WTC11 (cell line): ENCODE data around the gene ELANE. TPM values are rescaled to one million over a fixed set of nuclear protein-coding genes. Genes with fewer than 3 reads are reported as not detected.
"Not testable (repeated sequence)": the region's sequence is repeated elsewhere in the genome, so short reads cannot be mapped to it uniquely, and the experiment has no call there.

Experiments used
- ATAC-seq: fragments of 200-7000 bp; cut with Tn5 transposase; 2 replicates; pipeline ENCODE4 v1.10.0; 2021; ENCODE audit warnings: mild to moderate bottlenecking, moderate library complexity
- CTCF ChIA-PET: fragments of 300-600 bp; sonication (Branson Sonifier 250); formaldehyde crosslinking; loops from one replicate; lab custom pipeline; 2021; ENCODE audit warnings: antibody characterized with exemption; lab: Charles Lee
- POLR2A ChIA-PET: fragments of 350-600 bp; sonication (Branson Sonifier 250); formaldehyde crosslinking; loops from one replicate; lab custom pipeline; 2021; ENCODE audit warnings: antibody characterized with exemption; lab: Charles Lee
- DNase-seq: peaks from one replicate; pipeline ENCODE4 v3.0.0; 2021; ENCODE audit warnings: low spot score
- H3K27ac Mint-ChIP-seq: 2 replicates; pipeline ENCODE4 v1.8.0; 2021; ENCODE audit warnings: mixed read lengths
- H3K27me3 Mint-ChIP-seq: 2 replicates; pipeline ENCODE4 v1.8.0; 2021; ENCODE audit warnings: low read depth, mild to moderate bottlenecking, moderate library complexity, mixed read lengths
- H3K36me3 Mint-ChIP-seq: 2 replicates; pipeline ENCODE4 v1.8.0; 2021; ENCODE audit warnings: mixed read lengths
- H3K4me1 Mint-ChIP-seq: 2 replicates; pipeline ENCODE4 v1.8.0; 2022; ENCODE audit warnings: mixed read lengths
- H3K4me3 Mint-ChIP-seq: 2 replicates; pipeline ENCODE4 v1.8.0; 2021; ENCODE audit warnings: mild to moderate bottlenecking, moderate library complexity, mixed read lengths
- H3K9me3 Mint-ChIP-seq: 2 replicates; pipeline ENCODE4 v1.8.0; 2021; ENCODE audit warnings: mixed read lengths
- ATF3 ChIP-seq: sonication (generic); formaldehyde crosslinking; conservative IDR thresholded peaks from 2 replicates; pipeline ENCODE4 v1.8.1; 2022; ENCODE audit warnings: mild to moderate bottlenecking, missing genetic modification reagents
- ERG ChIP-seq: fragments of 250-450 bp; sonication (Bioruptor Pico); IDR thresholded peaks from 2 replicates; pipeline ENCODE4 v1.8.0; 2021; ENCODE audit warnings: mild to moderate bottlenecking
- FOXJ3 ChIP-seq: sonication (generic); formaldehyde crosslinking; IDR thresholded peaks from 2 replicates; pipeline ENCODE4 v1.9.0; 2021; ENCODE audit warnings: missing genetic modification reagents, mild to moderate bottlenecking, borderline replicate concordance
- FOXK1 ChIP-seq: sonication (generic); formaldehyde crosslinking; IDR thresholded peaks from 2 replicates; pipeline ENCODE4 v1.8.0; 2022; ENCODE audit warnings: mild to moderate bottlenecking, moderate library complexity, missing genetic modification reagents
- FOXP4 ChIP-seq: sonication (generic); formaldehyde crosslinking; IDR thresholded peaks from 2 replicates; pipeline ENCODE4 v1.8.0; 2022; ENCODE audit warnings: mild to moderate bottlenecking, missing genetic modification reagents
- GRHL2 ChIP-seq: fragments of 250-450 bp; sonication (Bioruptor Pico); IDR thresholded peaks from 2 replicates; pipeline ENCODE4 v1.8.0; 2022; ENCODE audit warnings: mild to moderate bottlenecking, moderate library complexity; ENCODE audit not compliant: insufficient replicate concordance, severe bottlenecking
- IRF2 ChIP-seq: sonication (generic); formaldehyde crosslinking; IDR thresholded peaks from 2 replicates; pipeline ENCODE4 v1.8.0; 2022; ENCODE audit warnings: low read depth, missing genetic modification reagents, borderline replicate concordance
- MLX ChIP-seq: sonication (generic); formaldehyde crosslinking; IDR thresholded peaks from 2 replicates; pipeline ENCODE4 v1.8.1; 2023; ENCODE audit warnings: mild to moderate bottlenecking, missing genetic modification reagents, moderate library complexity
- PRRX2 ChIP-seq: fragments of 250-450 bp; sonication (Bioruptor Pico); IDR thresholded peaks from 2 replicates; pipeline ENCODE4 v1.8.0; 2021; ENCODE audit warnings: mild to moderate bottlenecking
- TCF7 ChIP-seq: sonication (generic); formaldehyde crosslinking; IDR thresholded peaks from 2 replicates; pipeline ENCODE4 v1.8.0; 2022; ENCODE audit warnings: mild to moderate bottlenecking, low read depth, missing genetic modification reagents, moderate library complexity
- ZNF263 ChIP-seq: sonication (generic); formaldehyde crosslinking; IDR thresholded peaks from 2 replicates; pipeline ENCODE4 v1.8.1; 2022; ENCODE audit warnings: low read depth, mild to moderate bottlenecking, moderate library complexity, missing genetic modification reagents
- ZNF317 ChIP-seq: sonication (generic); formaldehyde crosslinking; IDR thresholded peaks from 2 replicates; pipeline ENCODE4 v1.8.1; 2023; ENCODE audit warnings: low read depth, mild to moderate bottlenecking, moderate library complexity, missing genetic modification reagents, borderline replicate concordance
- ZNF396 ChIP-seq: fragments of 250-450 bp; sonication (Bioruptor Pico); IDR thresholded peaks from 2 replicates; pipeline ENCODE4 v1.8.0; 2021; ENCODE audit warnings: mild to moderate bottlenecking, moderate library complexity, borderline replicate concordance
- ZNF671 ChIP-seq: fragments of 250-450 bp; sonication (Bioruptor Pico); IDR thresholded peaks from 2 replicates; pipeline ENCODE4 v1.8.0; 2021; ENCODE audit warnings: mild to moderate bottlenecking
- total RNA-seq: library from RNA; stranded (reverse); gene quantifications from 3 replicates; pipeline ENCODE4 v1.2.3, GENCODE V29; 2021

The ELANE gene
- total RNA-seq, 1 experiment from 2014 or later, result not detected

- no peaks in the 10 kb centered on the region for H3K4me1 Mint-ChIP-seq
- no peak for TF ChIP-seq ZNF671 (CRISPR knock-in tag)
- TF ChIP-seq TCF7 (CRISPR knock-in tag), result no peak
- TF ChIP-seq FOXK1 (CRISPR knock-in tag), result no peak
- no peak for TF ChIP-seq ERG
- no peak for TF ChIP-seq ZNF263
- no peak for TF ChIP-seq FOXP4 (CRISPR knock-in tag)
- no peak for TF ChIP-seq ZNF317 (CRISPR knock-in tag)
- no peak for TF ChIP-seq FOXJ3 (CRISPR knock-in tag)
- TF ChIP-seq GRHL2, result no peak
- TF ChIP-seq MLX (CRISPR knock-in tag), result no peak
- no peak for TF ChIP-seq ATF3 (CRISPR knock-in tag)
- TF ChIP-seq IRF2 (CRISPR knock-in tag), result no peak
- peaks cover 3% of the 10 kb centered on the region; the same call in 1 of the 2 replicates for H3K27me3 Mint-ChIP-seq
- H3K27ac Mint-ChIP-seq, result peak overlapping the region; percentile 76; the same call in 1 of the 2 replicates
- ATAC-seq, result no peak
- H3K9me3 Mint-ChIP-seq, result no peaks in the 10 kb centered on the region
- ChIA-PET CTCF (no interaction called here), POLR2A (no interaction called here)
- peak overlapping the region; percentile 49 for H3K4me3 Mint-ChIP-seq
- no peaks in the 10 kb centered on the region; the same call in 1 of the 2 replicates for H3K36me3 Mint-ChIP-seq
- DNase-seq, result no peak
Observed at GRCh38 chr19:890831-891230, 38.7 kb downstream of the ELANE start.

GRCh38 chr19:891421-892200 is 39.5 kb downstream of the ELANE start:
- POLR2A ChIA-PET, DNase-seq, H3K4me1 Mint-ChIP-seq, H3K9me3 Mint-ChIP-seq, H3K36me3 Mint-ChIP-seq, ATAC-seq, H3K27ac Mint-ChIP-seq, H3K27me3 Mint-ChIP-seq: not testable (repeated sequence)
- H3K4me3 Mint-ChIP-seq, result peak overlapping the region; percentile 72
- CTCF ChIA-PET, result interaction anchor here (2.3 kb wide), 1 partner anchor 28 kb away, joined by 8 read pairs; no protein-coding TSS in a partner anchor

- Mint-ChIP-seq H3K36me3 (no peaks in the 10 kb centered on the region; the same call in 1 of the 2 replicates), H3K4me1 (no peaks in the 10 kb centered on the region), H3K4me3 (peak overlapping the region; percentile 72), H3K9me3 (no peaks in the 10 kb centered on the region), H3K27ac (no peak overlapping the region)
- POLR2A ChIA-PET, result no interaction called here
- TF ChIP-seq ZNF396 (CRISPR knock-in tag), result no peak
- no peak for TF ChIP-seq PRRX2 (CRISPR knock-in tag)
- no peak for TF ChIP-seq TCF7 (CRISPR knock-in tag)
- TF ChIP-seq, all 79 proteins: peak for 0
- CTCF ChIA-PET, result interaction anchor here (1.2 to 2.3 kb wide), 2 partner anchors 27 to 29 kb away, joined by 3 to 8 read pairs; no protein-coding TSS in a partner anchor
- ATAC-seq (peak; percentile 52), DNase-seq (peak; percentile 56)
- peaks cover 3% of the 10 kb centered on the region; the same call in 1 of the 2 replicates for H3K27me3 Mint-ChIP-seq
Observed at GRCh38 chr19:892243-892893, 40.3 kb downstream of the ELANE start.
